NCI-H146 (cell line): ENCODE results near the gene SLC35F3.
"Not testable (repeated sequence)": the region's sequence is repeated elsewhere in the genome, so short reads cannot be mapped to it uniquely, and the experiment has no call there.

Source experiments
- DNase-seq: peaks from one replicate; lab custom pipeline; 2025; lab: John Stamatoyannopoulos, UW

Gene SLC35F3

DNA sequence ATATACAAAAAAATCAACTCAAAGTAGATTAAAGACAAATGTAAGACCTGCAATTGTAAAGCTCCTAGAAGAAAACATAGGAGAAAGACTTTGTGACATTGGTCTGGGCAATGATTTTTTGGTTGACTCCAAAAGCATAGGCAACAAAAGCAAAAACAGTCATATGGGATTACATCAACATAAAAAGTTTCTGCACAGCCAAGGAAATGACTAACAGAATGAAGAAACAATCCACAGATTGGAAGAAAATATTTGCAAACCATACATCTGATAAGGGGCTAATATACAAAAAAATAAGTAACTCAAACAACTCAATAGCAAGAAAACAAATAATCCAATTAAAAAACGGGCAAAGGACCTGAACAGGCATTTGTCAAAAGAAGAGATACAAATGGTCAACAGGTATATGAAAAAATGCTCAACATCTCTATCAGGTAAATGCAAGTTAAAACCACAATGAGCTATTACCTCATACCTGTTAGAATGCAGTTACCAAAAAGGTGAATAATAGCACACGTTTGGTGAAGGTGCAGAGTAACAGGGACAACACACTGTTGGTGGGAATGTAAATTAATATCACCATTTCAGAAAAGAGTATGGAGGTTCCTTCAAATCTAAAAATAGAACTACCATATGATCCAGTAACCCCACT lies 295.1 kb downstream of the SLC35F3 start:
- DNase-seq: no peak

DNA sequence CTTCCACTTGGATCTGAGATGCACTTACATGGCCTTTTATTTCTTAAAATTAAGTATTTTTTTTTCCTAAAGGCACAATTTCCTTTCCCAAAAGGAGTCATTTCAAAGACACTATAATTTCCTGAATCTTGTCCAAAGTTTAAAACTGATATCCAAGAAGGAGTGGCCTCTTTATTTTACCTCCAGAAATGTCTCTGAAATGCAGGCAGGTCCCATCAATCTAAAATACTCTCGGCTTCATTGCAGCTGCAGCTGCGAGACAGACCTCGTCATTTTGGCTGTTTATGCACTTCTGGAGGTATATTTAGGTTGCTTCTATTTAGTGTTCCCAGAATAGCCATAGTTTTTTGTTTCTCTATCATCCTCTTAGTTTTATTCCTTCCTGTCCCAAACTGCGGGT lies 296.1 kb downstream of the SLC35F3 start:
- no peak for DNase-seq

DNA sequence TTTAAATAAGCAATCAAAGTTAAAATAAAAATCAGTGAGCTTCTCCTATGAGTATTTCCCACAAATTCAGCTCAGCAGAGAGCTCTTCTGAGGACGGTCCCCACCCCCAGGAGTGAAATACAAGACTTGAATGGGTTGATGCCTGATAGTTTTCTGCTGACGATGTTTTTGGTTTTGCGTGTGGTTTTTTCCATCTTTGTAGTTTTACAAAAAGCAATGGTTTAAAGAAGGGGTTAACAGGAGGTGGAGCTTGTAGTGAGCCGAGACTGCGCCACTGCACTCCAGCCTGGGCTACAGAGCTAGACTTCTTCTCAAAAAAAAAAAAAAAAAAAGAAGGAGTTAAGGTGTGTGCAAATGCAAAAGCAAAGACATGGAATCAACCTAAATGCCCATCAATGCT lies 297.1 kb downstream of the SLC35F3 start:
- no peak for DNase-seq

DNA sequence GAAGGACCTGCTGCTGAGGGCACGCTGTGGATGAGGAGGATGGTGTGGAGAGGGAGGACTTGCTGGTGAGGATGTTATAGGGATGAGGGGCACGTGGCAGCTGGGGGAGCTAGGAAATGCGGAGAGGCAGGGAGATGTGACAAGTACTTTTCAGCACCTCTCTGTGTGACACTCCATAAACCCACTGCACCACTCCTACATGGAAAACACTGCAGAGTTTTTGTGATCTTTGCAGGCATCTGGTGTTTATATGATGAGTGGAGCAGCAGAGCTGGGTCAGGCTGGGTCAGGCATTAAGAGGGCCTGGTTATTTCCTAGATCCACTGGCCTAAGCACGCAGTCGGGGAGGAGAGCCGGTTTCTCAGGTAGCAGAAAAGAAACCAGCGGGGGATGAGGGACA lies 301.5 kb downstream of the SLC35F3 start:
- DNase-seq: no peak

DNA sequence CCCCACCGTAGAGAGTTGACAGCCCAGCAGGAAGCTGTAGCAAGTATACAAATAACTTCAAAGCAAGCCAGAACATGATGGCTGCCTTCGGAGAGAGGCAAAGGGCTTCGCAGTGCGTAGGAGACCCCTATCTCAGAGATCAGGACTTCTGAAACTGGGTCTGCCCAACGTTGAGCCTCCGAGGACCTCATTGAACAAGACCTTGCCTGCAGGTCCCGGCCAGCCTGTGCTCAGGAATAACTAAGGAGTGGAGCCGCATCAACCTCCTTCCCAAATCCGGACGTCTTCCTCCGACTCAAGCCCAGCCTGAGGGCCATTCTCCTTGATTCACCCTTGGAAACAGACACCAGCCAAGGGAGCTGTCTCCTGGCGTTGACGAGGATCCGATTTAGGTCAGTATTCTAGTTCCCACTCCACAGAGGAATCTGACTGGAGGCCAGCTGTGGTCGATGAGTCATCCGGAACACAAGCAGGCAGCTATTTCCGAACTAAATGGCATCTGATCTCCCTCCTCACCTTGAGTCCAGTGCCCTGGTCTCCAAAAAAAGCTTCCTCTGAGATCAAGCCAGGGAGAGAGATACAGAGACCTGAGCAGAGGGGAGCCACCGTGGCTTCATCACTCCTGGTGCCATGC lies 302.3 kb downstream of the SLC35F3 start:
- DNase-seq: no peak

DNA sequence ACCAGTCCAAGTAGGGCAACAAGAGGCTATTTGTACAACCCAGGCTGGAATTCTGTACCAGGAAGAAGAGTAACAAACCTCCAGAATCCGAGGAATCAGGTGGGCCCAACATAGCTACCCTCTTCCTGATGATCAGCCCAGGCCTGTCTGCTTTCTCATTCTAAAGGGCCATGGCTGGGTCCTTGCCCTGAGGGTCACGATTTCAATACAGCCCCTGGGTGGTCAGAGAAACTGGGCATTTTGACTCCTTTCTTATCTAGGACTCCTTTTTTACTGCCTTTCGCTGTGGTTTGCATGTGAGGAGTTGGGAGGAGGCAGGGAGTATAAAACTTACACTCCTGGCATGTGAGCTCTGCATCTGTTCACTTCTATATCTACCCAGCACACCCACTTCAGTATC lies 303.9 kb downstream of the SLC35F3 start:
- no peak for DNase-seq

DNA sequence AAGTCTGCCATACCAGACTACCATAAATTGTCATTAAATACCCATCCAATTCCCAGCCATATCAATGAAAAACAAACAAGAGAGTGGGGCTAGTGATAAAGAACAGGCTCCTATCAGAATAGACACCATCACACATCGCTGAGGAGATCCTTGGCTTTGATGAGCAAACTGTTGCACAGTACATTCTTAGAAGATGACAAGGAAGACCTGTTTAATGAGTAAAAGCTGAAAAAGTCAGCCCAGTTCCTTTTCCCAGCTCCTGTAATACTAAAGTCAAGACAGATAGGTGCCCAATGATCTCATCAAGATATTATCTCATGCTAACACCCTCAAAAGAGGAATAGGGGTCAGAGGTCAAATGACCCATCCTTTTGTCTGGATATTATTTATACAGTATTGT lies 304.3 kb downstream of the SLC35F3 start:
- no peak for DNase-seq

DNA sequence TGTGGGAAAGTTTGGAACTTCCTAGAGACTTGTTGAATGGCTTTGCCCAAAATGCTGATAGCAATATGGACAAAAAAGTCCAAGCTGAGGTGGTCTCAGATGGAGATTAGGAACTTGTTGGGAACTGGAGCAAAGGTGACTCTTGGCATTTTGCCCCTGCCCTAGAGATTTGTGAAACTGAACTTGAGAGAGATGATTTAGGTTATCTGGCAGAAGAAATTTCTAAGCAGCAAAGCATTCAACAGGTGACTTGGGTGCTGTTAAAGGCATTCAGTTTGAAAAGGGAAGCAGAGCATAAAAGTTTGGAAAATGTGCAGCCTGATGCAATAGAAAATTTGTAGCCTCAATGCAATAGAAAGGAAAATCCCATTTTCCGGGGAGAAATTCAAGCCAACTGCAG lies 306.0 kb downstream of the SLC35F3 start:
- not testable (repeated sequence) for DNase-seq

DNA sequence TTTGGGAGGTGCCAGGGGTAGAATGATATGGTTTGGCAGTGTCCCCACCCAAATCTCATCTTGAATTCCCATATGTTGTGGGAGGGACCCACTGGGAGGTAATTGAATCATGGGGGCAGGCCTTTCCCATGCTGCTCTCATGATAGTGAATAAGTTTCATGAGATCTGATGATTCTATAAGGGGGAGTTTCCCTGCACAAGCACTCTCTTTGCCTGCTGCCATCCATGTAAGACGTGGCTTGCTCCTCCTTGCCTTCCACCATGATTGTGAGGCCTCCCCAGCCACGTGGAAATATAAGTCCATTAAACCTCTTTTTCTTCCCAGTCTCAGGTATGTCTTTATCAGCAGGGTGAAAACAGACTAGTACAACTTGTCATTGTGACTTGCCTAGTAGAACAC lies 307.4 kb downstream of the SLC35F3 start:
- DNase-seq: not testable (repeated sequence)

DNA sequence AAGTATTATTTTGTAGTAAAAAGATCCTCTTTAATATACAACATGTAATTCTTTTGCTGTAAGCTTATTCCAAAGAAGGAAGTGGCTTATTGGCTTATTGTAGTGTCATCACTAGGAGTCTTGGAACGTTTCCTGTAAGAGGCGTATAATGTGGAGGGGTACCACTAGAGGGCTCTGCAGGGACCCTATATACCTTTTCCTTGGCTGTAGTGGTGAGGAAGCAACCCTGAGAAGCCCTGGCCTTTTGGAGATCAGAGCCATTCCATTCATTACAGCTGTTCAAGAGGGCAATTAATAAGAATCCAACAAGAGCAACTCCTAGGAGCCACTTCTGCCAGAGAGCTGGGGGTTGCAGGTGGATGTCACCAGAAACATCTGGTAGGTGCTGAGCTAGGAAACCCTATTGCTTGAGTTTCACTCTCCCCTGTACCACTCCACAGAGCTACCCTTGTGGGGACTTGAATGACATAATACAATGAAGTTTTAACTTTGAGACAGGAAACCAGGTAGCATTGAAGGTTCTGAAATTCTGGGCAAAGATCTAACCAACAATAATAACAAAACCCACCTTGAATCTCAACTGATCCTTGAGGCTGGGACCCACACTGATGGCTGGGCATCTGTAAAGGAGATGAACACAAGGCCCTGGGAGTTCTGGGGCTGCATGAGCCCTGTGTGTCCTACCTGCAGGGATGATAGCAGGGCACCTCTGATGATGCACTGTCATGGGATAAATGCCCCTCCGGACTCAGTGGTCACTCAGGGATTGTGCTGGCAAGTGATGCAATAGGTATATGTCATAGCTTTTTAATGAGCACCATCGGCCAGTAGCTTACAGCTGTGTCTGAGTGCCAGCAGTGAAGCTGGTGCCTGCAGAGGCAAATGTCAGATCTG lies 308.5 kb downstream of the SLC35F3 start:
- peak; percentile 21 for DNase-seq

DNA sequence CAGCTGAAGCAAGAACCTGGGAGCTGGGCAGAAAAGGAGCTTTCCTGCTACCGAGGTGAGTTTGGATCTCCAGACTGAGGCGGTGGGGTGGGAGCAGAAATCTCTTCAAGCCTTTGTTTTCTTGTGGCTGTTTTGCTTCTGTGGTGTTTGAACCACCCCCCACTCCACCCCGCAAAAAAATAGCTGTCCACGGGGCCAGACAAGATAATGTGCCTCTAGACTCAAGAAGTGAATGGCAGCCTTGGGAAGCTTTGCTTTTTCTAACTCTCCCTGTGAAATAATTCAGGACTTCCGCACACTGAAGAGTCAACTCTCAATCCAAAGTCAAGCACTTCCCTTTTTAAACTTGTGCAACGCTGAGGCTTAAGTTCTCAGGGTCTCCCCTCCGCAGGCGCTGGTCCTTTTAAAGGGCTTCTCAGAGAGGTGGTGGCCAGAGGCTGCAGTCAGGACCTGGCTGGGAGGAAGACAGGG lies 309.2 kb downstream of the SLC35F3 start:
- DNase-seq: no peak

DNA sequence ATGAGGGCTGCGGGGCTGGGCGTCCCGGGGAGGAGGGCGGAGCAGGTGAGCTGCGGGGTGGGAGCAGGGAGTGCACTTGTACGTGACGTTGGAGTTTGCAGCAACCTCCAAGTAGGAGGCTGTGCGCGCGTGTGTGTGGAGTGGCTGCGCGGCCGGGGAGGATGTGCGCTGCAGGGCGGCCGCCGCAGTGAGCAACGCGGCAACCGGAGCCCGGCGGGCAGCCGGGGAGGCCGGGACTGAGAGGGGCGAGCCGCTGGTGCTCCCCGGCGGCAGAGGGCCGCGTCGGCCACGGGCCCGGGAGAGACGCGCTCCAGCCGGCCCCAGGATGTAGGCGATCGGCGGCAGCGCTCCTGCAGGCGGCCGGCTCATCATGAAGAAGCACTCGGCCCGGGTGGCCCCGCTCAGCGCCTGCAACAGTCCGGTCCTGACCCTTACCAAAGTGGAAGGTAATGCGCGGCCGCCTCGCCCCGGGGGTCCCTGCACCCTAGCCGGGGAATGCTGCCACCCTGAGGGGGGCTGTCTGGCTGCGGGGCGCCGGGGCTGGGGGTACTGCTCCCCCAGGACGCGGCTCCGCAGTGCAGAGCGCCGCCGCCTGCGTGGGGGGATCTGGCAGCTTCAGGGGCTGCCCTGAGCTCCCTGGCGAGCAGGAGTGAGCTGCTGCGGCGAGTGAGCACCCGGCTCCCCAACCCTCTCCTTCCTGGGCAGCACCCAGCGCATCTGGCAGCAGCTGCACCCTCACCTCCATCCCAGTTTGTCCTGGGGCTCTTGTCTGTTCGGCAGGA lies 309.8 kb downstream of the SLC35F3 start:
- DNase-seq: peak; percentile 14

DNA sequence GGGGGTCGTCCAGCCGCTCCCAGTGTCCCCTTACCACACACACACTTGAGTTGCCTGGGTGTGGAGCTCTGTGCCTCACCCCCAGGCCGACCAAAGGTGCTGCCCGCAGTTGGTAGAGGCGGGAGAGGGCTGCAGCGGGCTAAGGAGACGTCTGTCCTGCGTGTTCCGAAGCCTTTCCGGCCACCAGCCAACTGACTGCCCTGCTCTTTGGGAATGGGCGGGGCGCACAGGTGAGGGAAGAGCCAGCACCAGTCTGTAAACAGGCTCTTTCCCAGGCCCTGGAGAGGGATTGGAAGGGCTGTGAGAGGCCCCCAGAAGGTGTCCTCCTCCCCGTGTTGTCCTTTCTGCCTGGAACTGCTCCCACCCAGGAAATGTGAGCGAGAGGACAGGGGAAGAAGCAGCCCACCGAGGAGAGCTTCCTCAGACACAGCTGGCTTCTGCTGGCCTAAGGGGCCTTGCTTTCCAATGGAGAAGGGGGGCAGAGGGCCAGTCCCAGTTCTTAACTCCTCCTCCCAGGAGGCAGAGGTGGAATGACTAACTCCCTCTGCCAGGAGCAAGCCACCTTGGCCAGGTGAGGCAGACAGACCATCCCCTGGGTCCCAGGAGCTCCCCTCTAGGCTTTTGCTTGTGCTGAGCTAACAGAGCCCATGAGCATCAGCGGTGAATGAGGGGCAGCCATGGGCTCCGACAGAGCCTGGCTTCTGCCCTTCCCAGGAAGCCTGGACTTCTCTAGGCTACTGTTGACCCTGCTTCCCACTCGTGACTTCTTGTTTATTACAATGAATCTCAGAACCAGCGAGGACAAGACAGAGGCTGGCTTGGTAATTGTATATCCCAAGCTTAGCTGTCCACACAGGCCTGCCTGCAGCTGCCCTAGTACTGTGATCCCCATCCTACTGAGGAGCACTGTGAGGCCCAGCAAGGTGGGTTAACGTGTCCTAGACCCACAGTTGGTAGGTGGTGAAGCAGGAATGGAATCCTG lies 310.7 kb downstream of the SLC35F3 start:
- DNase-seq: peak; percentile 16

DNA sequence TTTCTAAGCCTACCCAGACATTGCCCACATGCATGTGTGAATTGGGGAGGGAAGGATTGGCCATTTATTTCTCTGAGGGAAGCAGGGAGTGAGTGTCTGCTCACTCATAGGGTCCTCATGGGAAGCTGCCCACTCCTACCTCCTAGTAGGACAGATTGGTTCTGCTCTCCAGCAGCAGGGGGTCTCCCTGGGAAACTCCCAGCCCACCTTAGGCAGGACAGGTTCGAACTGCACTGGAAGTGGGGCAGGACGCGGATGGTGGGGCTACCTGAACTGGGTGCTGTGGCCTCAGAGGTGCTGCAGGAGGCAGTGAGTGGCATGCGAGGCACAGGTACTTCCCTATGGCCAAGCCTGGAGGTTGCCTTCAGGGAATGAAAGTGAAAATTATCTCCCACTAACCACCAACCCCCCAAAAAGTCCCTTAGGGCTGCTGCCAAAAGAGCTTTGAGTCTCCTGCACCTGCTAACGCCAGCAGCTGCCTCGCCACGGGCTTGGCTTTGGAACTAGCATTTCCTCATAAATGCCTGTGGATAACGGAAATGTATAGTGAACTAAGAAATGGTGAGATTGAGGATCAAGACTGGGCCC lies 311.7 kb downstream of the SLC35F3 start:
- no peak for DNase-seq

DNA sequence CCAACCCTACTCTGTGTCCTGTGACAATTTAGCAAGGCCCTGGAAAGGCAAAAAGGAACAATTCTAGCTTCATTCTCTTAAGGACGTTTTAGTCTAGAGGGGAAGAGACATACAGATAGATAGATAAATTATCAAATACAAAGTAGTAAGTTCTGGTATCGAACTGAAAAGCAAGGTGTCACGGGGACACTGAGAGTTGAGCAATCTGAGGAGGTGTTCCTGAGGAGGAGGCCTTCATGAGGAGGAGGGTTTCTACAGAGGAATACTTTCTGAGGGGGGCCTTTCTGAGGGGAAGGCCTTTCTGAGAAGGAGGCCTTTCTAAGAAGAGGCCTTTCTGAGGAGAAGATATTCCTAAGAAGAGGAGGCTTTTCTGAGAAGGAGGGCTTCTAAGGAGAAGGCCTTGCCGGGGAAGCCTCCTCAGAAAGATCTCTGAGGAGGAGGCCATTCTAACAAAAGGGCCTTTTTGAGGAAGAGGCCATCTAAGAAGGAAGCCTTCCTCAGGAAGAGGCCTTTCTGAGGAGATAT lies 312.9 kb downstream of the SLC35F3 start:
- no peak for DNase-seq

DNA sequence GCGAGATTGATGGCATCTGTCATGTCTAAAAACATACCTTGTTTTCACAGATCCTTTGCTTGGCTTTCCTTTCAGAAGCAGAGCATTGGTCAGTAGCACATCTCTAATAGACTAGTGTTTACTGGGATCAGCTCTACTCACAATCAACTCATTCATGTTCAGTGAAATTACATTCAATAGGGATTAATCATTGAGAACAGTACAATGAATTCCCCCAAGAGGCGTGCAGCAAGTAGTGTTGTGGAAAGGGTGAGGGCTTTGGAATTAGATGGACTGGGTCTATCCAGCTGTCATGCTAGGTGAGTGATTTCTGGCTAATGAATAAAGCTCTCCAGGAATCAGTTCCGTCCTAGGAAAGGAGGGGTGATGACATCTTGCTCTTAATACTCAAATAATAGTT lies 313.6 kb downstream of the SLC35F3 start:
- DNase-seq: no peak

DNA sequence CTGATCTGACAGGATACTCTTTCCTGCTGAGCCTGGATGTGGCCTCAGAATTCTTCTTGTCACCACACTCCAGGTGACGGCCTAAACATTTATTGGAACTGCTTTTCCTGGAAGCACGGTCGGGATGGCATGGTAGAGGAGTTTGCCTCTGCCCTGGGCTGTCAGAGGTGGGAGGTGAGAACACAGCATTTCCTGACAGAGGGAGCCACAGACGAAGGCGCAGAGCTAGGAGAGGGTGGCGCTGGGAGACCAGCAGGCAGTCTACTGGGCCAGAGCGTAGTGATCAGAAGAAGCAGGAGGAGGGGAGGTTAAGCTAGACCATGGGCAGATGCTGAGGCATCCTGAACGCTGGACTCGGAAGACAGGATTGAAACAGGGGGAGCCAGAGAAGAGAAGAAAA lies 315.2 kb downstream of the SLC35F3 start:
- DNase-seq: no peak

DNA sequence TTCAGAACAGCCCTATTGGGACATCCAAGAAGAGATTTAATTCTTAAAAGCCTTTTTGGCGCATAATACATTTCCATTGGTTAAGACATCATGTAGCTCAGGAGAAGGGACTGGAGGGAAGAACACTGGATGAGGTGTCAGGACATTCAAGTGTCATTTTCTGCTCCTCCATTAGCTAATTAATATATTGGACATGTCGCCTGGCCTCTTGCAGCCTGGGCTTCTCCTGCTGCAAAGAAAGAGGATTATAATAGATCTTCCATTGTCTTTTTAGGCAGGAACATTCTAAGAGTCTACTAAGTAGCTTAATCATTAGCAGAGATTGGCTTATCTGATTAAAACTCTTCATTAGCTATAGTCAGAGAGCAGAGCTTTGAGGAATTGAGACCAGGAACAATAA lies 317.1 kb downstream of the SLC35F3 start:
- no peak for DNase-seq

DNA sequence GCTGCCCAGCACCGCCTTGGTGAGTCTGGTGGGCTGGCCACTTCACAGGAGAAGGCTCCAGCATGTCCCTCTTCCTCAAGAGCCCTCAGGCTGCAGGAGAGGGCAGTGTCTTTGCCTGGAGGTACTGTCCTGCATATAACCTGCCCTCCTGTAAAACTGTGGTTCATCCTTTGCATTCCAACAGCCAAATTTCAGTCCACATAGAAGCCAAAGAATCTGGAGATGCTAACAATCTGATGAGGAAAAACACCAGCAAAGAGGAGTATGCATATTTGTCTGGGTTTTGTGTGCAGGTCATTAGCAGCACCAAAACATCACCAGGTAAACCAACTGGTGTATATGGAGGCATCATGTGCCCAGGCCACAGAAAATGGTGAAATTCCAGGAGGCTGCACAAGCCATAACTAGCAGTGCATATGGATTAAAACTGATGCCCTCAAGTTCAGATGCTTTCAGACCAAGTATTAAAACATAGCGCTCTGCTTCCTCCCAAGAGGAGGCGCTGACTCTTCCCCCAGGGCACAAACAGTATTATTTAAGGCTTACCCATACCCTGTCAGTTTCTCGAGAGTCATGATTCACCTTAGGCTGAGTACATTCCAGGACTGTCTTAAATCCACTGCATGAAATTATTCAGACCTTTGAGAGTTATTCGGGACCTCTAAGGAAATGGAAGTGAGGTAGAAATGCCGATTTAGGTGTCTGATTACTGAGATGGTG lies 318.2 kb downstream of the SLC35F3 start:
- no peak for DNase-seq
